ENCODE data around the gene DNAH6.
"Not testable (repeated sequence)": the region's sequence is repeated elsewhere in the genome, so short reads cannot be mapped to it uniquely, and the experiment has no call there.

DNAH6 gene

DNA sequence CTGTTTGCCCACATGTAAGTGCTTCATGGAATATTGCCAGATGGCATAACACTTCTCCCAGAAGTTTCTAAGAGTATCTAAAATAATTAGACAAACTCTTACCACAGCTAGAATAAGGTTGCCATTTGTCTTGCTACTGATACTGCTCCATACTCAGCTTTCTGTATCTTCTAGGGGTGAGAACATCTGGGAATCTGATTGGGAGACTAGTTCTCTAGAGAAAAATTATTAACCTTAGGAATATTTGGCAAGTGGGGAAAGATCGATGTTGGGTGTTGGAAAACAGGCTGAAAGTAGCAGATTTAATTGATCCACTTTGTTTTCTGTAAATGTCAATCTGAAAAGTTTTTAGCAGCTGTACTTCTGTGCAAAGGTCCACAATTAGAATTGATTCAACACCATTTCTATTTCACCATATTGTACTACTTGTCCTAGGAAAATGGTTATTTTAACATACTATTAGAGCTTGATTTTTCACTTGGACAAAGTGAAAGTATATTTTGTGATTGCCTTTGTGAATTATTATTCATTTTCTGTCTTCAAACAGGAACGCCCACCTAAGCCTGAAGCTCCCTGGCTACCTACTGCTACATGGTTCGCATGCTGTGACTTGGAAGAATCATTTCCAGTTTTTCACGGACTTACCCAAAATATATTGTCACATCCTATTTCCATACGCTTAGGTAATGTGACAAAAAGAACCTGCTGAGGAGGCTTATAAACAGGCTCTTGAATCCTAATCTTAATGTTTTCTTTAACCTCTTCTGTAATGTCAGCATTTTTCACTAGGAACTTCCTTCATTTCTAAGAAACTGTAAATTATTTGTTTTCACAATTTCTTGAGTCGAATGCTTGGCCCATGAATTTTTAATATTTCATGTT lies 216.8 kb downstream of the DNAH6 start:
- in situ Hi-C loops (cut with HindIII; ENCODE audit: low sequenced_read_pairs), result no loop called here

DNA sequence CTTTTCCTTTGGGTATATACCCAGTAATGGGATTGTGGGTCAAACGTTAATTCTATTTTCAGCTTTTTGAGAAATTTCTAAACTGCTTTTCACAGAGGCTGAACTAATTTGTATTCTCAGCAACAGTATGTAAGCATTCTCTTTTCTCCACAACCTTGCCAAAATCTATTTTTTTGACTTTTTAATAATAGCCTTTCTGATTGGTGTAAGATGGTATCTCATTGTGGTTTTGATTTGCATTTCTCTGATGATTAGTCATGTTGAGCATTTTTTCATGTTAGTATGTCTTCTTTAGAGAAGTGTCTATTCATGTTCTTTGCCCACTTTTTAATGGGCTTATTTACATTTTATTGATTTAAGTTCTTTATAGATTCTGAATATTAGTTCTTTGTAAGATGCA lies 219.1 kb downstream of the DNAH6 start:
- in situ Hi-C loops (cut with HindIII; ENCODE audit: low sequenced_read_pairs), result no loop called here

DNA sequence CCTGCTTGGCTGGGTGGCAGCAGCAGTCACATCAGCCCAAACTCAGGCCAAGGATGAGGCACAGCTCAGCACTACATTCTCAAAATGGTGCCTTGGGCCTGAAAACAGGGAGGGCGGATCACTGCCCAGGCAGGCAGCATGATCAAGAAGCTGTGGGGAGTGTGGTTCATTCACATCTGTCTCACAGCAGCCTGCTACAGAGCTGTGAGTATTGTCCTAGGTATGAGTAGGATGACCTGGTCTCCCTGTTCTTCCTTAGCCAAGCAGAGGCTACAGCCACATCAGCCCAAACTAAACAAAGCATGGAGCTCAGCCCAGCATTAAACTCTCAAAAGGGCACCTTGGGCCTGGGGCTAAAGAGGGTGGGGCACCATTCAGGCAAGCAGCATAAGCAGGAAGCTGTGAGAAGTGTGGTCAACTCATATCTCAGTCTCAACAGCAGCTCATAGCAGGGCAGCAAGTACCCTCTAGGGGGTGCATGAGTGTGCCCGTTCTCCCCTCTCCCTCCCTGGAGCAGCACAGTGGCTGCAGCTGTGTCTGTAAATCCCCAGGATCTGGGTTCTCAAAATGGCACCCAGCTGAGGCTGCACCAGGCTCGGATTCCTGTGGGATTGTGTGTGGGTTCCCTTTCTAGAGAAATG lies 225.0 kb downstream of the DNAH6 start:
- in situ Hi-C loops (cut with HindIII; ENCODE audit: low sequenced_read_pairs), result no loop called here

DNA sequence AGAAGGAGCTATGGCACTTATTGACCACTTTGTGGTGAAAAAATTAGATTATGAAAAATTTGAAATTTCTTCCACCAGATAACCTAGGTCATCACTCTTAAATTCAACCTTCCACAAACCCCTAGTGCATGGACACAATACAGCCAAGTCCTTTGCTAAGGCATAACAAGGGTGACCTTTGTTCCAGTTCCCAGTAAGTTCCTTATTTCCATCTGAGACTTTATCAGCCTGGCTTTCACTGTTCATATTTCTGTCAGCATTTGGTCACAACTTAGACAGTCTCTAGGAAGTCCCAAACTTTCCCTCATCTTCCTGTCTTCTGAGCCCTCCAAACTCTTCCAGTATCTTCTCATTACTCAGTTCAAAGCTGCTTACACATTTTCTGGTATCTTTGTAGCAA lies 232.0 kb downstream of the DNAH6 start:
- in situ Hi-C loops (cut with HindIII; ENCODE audit: low sequenced_read_pairs), result no loop called here

DNA sequence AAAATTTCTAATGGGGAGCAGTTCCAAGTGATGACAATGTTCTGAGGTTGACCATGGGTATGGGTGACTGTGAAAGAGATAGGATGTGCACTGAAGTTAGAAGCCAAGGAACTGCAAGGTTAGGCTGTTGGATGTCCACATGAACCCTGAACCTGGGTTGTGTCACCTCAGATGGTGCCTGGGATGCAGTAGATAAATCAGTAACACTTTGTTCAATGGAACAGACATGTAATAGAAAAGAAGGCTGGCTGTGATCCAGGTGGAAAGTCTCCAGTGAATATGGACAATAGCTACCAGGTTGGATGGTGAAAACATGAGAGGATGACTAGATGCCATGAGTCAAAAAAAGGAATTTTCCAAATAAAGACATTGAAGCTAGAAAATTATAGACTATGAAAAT lies 233.1 kb downstream of the DNAH6 start:
- in situ Hi-C loops (cut with HindIII; ENCODE audit: low sequenced_read_pairs), result no loop called here

DNA sequence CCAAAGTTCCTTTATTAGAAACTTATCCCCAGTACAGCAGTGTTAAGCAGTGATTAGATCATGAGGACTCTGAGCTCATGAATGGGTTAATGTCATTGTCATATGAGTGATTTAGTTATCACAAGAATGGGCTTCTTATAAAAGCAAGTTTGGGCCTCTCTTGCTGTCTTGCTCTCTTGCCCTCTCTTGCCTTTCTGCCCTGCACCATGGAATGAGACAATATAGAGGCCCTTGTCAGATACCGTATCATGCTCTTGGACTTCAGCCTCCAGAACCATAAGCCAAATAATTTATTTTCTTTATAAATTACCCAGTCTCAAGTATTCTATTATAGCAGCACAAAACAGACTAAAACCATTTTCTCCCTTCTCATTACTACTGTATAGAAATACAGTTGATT lies 238.8 kb downstream of the DNAH6 start:
- in situ Hi-C loops (cut with HindIII; ENCODE audit: low sequenced_read_pairs), result no loop called here

DNA sequence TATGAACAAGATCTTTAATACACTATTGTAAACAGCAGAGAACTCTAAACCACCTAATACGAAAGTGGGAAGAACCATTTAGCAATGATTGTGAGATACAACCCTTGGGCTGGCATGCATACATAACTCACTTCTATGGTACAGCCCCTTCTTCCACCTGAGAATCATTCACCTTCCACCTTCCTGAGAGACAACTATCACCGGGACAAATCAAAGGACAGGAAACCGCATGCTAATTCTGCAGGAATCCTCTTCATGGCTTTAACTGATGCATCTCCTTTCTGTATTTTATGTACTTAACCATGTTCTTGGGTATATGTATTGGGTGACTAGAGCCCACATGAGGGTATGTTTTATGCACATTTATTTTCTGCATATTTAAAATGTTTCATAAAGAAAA lies 241.3 kb downstream of the DNAH6 start:
- in situ Hi-C loops (cut with HindIII; ENCODE audit: low sequenced_read_pairs), result no loop called here

DNA sequence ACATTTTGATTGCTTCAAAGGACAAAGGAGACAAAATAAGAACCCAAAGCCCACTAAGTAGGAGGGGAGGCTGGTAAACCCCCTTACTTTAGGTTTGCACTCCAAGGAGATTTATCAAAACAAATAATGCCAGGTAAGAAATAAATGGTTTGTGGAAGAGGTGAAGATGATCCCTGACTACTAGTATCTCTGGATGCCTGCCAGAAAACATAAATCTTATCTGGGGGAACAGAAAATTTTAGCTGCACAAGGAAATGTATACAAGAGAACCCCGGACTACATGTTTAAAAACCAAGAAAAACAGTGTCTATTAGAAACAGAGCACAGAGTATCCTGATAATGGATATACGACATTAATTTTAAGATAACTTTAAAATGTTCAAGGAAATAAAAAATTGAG lies 250.5 kb downstream of the DNAH6 start:
- in situ Hi-C loops (cut with HindIII; ENCODE audit: low sequenced_read_pairs), result no loop called here

DNA sequence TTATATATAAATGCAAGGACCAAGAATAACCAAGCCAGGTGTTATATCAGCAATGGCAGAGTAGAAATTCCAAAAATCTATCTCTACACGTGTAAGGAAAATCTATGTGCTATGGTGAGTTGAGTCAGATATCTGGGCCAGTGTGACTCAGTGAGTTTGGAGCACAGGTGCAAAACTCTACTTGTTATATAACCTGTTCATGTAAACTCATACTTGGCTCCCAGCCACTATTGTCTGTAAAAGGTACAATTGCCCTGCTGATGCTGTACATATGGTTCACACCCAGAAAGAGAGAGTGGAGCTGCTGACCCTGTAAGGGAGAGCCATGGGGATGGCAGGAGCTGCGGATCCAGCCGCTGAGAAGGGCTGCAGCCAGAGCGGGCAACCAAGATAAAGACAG lies 252.5 kb downstream of the DNAH6 start:
- in situ Hi-C loops (cut with HindIII; ENCODE audit: low sequenced_read_pairs), result no loop called here

DNA sequence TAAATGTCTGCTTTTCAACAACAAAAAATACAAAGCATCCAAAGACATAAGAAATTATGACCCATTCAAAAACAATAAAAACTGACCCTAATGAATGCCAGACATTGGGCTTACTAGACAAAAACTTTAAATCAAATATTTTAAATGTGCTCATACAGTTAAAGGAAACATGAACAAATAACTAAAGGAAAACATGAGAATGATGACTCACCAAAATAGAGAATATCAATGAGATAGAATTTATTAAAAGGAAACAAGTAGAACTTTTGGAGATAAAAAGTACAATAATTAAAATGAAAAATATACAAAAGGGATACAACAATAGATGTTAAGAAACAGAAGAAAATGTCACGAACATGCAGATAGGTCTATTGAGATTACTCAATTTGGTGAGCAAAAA lies 254.0 kb downstream of the DNAH6 start:
- in situ Hi-C loops (cut with HindIII; ENCODE audit: low sequenced_read_pairs), result no loop called here

DNA sequence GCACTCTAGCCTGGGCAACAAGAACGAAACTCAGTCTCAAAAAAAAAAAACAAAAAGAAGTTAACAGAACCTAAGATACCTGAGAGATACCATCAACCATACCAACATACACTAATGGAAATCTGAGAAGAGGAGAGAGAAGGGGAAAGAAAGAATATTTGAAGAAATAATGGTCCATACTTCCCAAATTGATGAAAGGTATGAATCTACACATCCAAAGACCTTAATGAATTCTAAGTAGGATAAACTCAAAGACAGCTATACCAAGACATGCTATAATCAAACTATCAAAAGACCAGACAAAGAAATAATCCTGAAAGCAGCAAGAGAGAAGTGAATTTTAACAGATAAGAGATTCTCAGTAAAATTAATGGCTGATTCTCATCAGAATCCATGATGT lies 255.0 kb downstream of the DNAH6 start:
- in situ Hi-C loops (cut with HindIII; ENCODE audit: low sequenced_read_pairs), result no loop called here

DNA sequence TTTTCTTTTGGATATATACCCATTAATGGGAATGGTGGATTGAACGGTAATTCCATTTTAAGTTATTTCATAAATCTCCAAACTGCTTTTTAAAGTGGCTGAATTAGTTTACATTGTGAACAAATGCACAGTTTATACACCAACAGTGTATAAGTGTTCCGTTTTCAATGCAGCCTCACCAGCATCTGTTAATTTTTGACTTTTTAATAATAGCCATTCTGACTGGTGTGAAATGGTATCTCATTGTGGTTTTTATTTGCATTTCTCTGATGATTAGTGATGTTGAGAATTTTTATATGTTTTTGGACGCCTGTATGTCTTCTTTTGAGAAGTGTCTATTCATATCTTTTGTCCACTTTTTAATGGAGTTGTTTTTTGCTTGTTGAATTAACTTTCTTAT lies 257.3 kb downstream of the DNAH6 start:
- in situ Hi-C loops (cut with HindIII; ENCODE audit: low sequenced_read_pairs), result not testable (repeated sequence)

DNA sequence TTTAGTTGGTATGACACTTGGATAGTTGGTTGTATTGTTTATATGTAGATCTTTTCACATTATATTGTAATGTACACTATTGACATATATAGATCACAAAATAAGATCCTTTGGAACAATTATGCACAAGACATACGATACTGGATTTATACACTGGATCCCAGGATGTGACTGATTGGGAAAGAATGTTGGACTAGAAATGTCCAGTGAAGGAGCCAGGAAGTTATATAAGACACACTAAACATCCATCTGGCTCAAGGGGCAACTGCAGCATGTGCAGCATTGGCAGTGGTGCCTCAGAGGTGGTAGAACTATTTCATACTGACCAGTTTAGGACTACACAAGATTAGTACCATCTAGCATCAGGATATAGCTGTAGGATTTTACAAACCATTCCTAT lies 259.7 kb downstream of the DNAH6 start:
- in situ Hi-C loops (cut with HindIII; ENCODE audit: low sequenced_read_pairs), result no loop called here

DNA sequence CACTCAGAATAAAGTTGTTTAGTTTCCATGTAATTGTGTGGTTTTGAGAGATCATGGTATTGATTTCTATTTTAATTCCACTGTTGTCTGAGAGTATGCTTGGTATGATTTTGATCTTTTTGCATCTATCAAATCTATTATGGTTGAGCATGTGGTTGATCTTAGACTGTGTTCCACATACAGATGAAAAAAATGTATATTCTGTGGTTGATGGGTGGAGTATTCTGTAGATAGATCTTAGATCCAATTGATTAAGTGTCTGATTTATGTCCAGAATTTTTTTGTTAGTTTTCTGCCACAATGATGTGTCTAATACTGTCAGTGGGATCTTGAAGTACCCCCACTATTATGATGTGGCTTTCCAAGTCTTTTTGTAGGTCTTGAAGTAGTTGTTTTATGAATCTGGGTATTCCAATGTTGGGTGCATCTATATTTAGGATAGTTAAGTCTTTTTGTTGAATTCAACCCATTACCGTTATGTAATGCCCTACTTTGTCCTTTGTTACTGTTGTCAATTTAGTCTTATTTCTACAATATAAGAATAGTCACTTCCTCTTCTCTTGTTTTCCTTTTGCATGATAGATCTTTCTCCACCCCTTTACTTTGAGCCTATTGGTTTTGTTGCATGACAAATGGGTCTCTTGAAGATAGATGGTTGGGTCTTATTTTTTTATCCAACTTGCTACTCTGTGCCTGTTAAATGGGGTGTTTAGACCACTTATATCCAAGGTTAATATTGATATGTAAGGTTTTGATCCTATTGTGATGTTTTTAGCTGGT lies 262.8 kb downstream of the DNAH6 start:
- in situ Hi-C loops (cut with HindIII; ENCODE audit: low sequenced_read_pairs), result no loop called here

DNA sequence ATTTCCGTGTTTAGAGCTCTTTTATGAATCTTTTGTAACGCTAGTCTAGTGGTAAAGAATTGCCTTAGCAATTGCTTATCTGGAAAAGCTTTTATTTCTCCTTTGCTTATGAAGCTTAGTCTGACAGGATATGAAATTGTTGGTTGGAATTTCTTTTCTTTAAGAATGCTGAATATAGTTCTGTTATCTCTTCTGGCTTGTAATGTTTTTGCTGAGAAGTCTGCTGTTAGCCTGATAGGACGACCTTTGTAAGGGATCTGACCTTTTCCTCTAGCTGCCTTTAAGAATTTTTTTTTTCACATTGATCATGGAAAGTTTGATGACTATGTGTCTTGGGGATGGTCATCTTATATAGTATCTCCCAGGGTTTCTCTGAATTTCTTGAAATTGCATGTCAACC lies 263.5 kb downstream of the DNAH6 start:
- in situ Hi-C loops (cut with HindIII; ENCODE audit: low sequenced_read_pairs), result loop anchor here (10.0 kb wide), 1 partner anchor 65 kb away; no protein-coding TSS in a partner anchor

DNA sequence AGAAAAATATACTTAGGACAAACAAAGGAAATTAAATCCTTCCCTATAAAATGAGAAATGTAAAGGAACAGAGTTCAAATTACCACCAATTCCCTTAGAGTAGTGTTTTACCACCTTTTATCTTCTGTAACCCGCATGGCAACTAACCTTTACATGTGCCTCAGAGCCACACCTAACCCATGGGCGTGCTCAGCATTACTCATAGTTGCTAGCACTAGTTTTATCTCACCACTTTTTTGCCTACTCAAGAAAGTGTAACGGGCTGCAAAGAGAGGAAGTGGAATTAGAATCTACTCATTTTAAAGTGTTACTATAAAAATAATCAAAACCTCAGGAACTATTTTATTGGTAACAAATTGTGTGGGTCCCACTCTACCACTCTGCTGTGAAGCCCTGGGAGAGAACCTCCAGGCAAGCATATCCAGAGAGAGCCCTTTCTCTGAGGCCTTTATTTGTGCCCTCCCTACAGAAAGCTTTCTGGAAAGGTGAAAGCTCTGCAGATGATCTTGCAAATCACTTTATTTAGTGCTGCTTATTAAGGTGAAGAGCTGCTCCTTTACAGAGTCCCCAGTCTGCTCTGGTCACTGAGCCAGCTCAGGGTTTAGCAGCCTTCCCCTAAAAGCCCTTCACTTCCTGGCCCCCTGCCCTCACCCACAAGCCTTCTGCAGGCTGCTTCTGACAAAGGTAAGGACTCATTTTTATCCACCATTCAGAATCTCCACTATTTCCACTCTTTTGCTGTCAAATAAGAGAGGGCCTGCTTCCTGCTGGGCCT lies 265.8 kb downstream of the DNAH6 start:
- in situ Hi-C loops (cut with HindIII; ENCODE audit: low sequenced_read_pairs), result loop anchor here (10.0 kb wide), 1 partner anchor 63 kb away; no protein-coding TSS in a partner anchor

DNA sequence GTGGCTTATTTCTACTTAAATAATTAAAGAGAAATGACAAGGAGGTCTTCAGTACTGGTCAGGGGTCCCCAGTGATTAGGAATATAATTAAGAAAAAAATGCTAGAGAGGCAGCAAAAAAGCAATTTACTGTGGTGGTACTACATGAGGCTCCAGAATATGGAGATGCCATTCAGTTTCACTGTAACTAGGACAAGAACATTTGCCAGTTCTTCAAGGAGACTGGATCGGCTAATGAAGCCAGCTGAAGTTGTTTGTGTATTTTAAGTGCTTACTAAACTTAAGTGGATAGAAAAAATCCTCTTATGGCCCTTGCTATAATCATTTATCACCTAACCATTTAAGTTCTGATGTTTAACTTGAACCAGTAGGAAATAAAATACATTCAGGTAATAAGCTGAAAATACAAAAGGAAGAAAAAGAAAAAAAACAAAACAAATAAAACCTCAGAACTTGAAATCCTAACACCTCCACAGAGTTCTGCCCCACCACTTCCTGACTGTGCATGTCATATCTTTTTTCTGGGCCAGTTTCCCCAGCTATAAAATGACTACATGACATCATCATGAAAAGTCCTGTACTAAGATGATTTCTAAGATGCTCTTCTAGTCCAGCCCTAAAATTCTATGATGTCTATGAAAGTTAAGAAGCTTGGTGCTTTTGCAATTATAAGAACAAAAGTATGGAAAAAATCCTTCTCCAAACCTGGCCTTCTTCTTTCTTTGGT lies 266.6 kb downstream of the DNAH6 start:
- in situ Hi-C loops (cut with HindIII; ENCODE audit: low sequenced_read_pairs), result loop anchor here (10.0 kb wide), 1 partner anchor 62 kb away; no protein-coding TSS in a partner anchor

DNA sequence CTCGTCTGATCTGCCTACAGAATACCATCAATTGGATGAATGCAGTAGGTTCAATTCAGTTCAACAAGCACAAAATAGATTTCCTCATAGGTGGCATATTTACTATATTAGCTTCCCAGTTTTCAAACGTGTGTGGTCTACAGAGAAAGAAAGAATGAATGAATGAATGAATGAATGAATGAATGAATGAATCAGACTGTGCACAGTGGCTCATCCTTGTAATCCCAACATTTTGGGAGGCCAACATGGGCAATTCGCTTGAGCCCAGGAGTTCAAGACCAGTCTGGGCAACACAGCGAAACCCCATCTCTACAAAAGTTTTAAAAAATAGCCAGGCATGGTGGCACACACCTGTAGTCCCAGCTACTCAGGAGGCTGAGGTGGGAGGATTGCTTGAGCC lies 269.7 kb downstream of the DNAH6 start:
- in situ Hi-C loops (cut with HindIII; ENCODE audit: low sequenced_read_pairs), result loop anchor here (10.0 kb wide), 1 partner anchor 59 kb away; no protein-coding TSS in a partner anchor

DNA sequence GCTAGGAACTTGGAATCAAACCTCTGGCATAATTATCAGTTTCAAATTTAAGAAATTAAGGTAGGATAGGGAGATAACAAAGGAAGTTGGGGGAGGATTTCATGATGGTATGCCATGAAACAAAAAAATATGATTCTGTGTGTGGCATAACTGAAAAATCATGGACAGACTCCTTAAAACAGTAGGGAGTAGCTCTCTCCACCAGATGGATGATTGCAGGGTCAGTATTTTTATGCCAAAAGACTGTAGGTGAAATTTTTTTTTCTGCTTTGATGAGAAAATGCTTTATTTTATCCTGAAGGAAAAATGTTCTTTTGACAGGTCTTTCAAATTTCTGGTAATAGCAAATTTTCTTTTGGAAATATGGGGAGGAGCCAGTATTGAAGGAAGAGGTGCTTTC lies 270.3 kb downstream of the DNAH6 start:
- in situ Hi-C loops (cut with HindIII; ENCODE audit: low sequenced_read_pairs), result loop anchor here (10.0 kb wide), 1 partner anchor 58 kb away; no protein-coding TSS in a partner anchor

DNA sequence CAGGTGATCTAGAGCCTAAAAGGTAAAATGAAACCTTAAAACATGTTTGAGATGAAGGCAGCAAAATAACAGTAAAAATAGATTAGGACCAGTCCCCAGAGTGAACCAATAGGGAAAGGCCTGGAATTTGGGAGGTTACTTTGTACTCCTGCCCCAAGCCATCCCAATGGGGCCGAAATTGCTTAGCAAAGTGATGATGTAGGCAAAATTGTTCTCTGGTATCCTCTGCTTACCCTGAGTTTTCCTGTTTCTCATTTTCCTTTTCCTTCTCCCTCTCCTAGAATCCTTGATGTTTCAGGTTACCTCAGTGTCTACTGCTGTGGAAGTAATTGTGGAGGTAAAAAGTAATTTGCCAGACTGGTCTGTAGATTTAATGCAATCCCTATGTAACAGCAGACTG lies 271.7 kb downstream of the DNAH6 start:
- in situ Hi-C loops (cut with HindIII; ENCODE audit: low sequenced_read_pairs), result loop anchor here (10.0 kb wide), 1 partner anchor 57 kb away; no protein-coding TSS in a partner anchor
